Activated B cell treated with CpG ODN at 0.5 μM for 24 hours (primary cell): ENCODE data around the gene SCAMP1. TPM values are rescaled to one million over a fixed set of nuclear protein-coding genes. Genes with fewer than 3 reads are reported as not detected.

Experiments
- ATAC-seq: fragments of 200-7000 bp; cut with Tn5 transposase; one replicate; pipeline ENCODE4 v1.10.0; 2021; ENCODE audit warnings: low read depth, mild to moderate bottlenecking, moderate library complexity
- CTCF ChIA-PET: fragments of 350-600 bp; sonication (Branson Sonifier 250); formaldehyde crosslinking; loops from one replicate; lab custom pipeline; 2021; ENCODE audit warnings: antibody characterized with exemption; lab: Charles Lee
- POLR2A ChIA-PET: fragments of 350-600 bp; sonication (Branson Sonifier 250); formaldehyde crosslinking; loops from one replicate; lab custom pipeline; 2021; ENCODE audit warnings: antibody characterized with exemption; lab: Charles Lee
- DNase-seq: peaks from one replicate; pipeline ENCODE4 v3.0.0; 2022
- H3K27ac Mint-ChIP-seq: one replicate; pipeline ENCODE4 v1.8.0; 2020; ENCODE audit warnings: mixed read lengths
- H3K27me3 Mint-ChIP-seq: one replicate; pipeline ENCODE4 v1.8.0; 2021; ENCODE audit warnings: mixed read lengths
- H3K36me3 Mint-ChIP-seq: one replicate; pipeline ENCODE4 v1.8.0; 2021; ENCODE audit warnings: low read depth, mixed read lengths
- H3K4me1 Mint-ChIP-seq: one replicate; pipeline ENCODE4 v1.8.0; 2021; ENCODE audit warnings: mixed read lengths
- H3K4me3 Mint-ChIP-seq: one replicate; pipeline ENCODE4 v1.8.0; 2020; ENCODE audit warnings: mild to moderate bottlenecking, mixed read lengths
- H3K9me3 Mint-ChIP-seq: one replicate; pipeline ENCODE4 v1.8.0; 2020; ENCODE audit warnings: mixed read lengths
- intact Hi-C: fragments of 100-400 bp; cut with micrococcal nuclease; formaldehyde crosslinking; loops from one replicate; pipeline ENCODE4 v1.15.1; 2024
- total RNA-seq: library from RNA; stranded (reverse); gene quantifications from 2 replicates; pipeline ENCODE4 v1.2.3, GENCODE V29; 2022
- TF ChIP-seq, protein P1 (sequence below): fragments of 200-600 bp; IDR thresholded peaks from one replicate; pipeline ENCODE4 v1.8.0; 2022; ENCODE audit warnings: antibody characterized with exemption, mild to moderate bottlenecking

SCAMP1 gene
- total RNA-seq, 1 donor from 2014 or later, result 9.6 TPM

DNA sequence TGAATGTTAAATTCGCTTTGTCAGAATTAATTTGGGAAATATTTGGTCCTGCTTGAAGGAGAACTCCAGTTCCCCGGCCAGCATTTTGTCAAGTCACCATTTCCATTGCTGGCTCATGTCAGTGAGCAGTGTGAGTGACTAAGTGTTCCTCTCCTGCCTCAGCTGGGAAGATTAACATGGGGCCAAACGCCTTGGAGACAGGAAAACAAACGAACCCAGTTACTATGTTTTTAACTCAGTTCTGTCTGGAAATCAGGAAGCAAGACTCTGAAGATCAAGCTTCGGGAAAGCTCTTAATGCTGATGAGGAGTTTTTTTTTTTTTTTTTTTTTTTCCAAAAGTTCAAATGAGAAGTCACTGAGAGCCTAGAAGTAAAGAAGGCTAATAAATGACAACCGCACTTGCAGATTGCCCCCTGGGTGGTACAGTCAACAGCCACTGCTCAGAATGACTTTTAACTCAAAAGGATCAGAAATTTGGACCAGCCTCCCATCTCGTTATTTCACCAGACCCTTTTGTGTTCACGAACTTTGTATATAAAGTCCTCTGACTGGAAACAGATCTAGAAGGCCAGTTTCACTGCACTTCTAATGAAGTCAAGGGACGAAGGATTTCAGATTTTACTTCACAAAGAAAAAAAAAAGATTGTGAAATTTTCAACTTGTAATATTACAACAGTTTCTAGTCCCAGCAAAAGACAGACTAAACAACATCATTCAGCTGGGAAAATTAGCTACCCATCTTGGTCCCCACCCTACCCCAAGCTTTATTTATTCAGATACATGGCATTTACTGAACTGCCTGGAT lies 166.8 kb downstream of the SCAMP1 start:
- H3K27ac Mint-ChIP-seq, result no peak overlapping the region
- H3K4me1 Mint-ChIP-seq, result peaks cover 7% of the 10 kb centered on the region
- POLR2A ChIA-PET, result interaction anchor here (0.6 kb wide), 1 partner anchor 451 kb away, joined by 4 read pairs; no protein-coding TSS in a partner anchor
- no peaks in the 10 kb centered on the region for H3K27me3 Mint-ChIP-seq
- TF ChIP-seq, protein P1, sequence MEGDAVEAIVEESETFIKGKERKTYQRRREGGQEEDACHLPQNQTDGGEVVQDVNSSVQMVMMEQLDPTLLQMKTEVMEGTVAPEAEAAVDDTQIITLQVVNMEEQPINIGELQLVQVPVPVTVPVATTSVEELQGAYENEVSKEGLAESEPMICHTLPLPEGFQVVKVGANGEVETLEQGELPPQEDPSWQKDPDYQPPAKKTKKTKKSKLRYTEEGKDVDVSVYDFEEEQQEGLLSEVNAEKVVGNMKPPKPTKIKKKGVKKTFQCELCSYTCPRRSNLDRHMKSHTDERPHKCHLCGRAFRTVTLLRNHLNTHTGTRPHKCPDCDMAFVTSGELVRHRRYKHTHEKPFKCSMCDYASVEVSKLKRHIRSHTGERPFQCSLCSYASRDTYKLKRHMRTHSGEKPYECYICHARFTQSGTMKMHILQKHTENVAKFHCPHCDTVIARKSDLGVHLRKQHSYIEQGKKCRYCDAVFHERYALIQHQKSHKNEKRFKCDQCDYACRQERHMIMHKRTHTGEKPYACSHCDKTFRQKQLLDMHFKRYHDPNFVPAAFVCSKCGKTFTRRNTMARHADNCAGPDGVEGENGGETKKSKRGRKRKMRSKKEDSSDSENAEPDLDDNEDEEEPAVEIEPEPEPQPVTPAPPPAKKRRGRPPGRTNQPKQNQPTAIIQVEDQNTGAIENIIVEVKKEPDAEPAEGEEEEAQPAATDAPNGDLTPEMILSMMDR, result no peak
- CTCF ChIA-PET, result interaction anchor here (1.2 to 1.6 kb wide), 2 partner anchors 10 to 60 kb away, joined by 3 to 4 read pairs; no protein-coding TSS in a partner anchor
- no peak overlapping the region for H3K4me3 Mint-ChIP-seq
- no peaks in the 10 kb centered on the region for H3K9me3 Mint-ChIP-seq
- no peak for ATAC-seq
- DNase-seq, result no peak
- peaks cover 5% of the 10 kb centered on the region for H3K36me3 Mint-ChIP-seq
- intact Hi-C loops, result no loop called here

DNA sequence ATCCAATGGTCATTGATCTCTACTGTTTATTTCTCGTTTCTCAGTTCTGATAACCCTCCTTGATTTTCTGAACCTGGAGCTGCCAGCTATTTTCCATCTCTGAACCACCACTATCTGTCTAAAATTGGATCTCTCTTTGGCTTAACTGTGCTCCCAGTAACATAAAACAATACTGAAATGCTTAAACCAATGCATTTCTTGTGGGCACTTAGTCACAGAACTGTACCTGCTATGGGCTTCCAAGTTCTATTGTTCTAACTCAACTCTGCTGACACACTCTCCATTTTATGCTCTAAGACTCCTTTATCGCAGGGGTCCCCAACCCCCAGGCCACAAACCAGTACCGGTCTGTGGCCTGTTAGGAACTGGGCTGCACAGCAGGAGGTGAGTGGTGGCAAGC lies 167.5 kb downstream of the SCAMP1 start:
- Mint-ChIP-seq H3K4me1 (peaks cover 7% of the 10 kb centered on the region), H3K9me3 (no peaks in the 10 kb centered on the region), H3K27ac (no peak overlapping the region), H3K27me3 (no peaks in the 10 kb centered on the region), H3K4me3 (no peak overlapping the region), H3K36me3 (peaks cover 5% of the 10 kb centered on the region)
- DNase-seq, result no peak
- intact Hi-C loops, result no loop called here
- TF ChIP-seq, protein P1, result no peak
- no peak for ATAC-seq
- POLR2A ChIA-PET, result no interaction called here
- CTCF ChIA-PET, result interaction anchor here (1.2 to 1.6 kb wide), 2 partner anchors 9 to 60 kb away, joined by 3 to 4 read pairs; no protein-coding TSS in a partner anchor

Other genes with a start within 250 kb of the SCAMP1 start
- gene AP3B1, start 65.9 kb upstream of the SCAMP1 start, total RNA-seq, result 46.8 and 52.9 TPM in 2 replicates